Retinal pigment epithelial cell (primary cell): ENCODE results near the gene GSKIP.
A peak's percentile ranks its signal among the peaks of the same experiment; 100 is the strongest.

Experiments
- DNase-seq: peaks from one replicate; pipeline ENCODE4 v3.0.0-alpha.2; 2010; ENCODE audit warnings: low read depth
- H3K4me3 ChIP-seq: 2 replicates; pipeline ENCODE4 v1.5.1; 2011; ENCODE audit warnings: mild to moderate bottlenecking, low read length, control low read depth, moderate library complexity
- TF ChIP-seq, protein P1 (sequence below): conservative IDR thresholded peaks from 2 replicates; pipeline ENCODE4 v1.5.1; 2011; ENCODE audit warnings: low read depth, low read length, control low read depth, inconsistent platforms

The GSKIP gene

GRCh38 chr14:96390965-96391292 is 27.6 kb downstream of the GSKIP start:
- TF ChIP-seq, protein P1, sequence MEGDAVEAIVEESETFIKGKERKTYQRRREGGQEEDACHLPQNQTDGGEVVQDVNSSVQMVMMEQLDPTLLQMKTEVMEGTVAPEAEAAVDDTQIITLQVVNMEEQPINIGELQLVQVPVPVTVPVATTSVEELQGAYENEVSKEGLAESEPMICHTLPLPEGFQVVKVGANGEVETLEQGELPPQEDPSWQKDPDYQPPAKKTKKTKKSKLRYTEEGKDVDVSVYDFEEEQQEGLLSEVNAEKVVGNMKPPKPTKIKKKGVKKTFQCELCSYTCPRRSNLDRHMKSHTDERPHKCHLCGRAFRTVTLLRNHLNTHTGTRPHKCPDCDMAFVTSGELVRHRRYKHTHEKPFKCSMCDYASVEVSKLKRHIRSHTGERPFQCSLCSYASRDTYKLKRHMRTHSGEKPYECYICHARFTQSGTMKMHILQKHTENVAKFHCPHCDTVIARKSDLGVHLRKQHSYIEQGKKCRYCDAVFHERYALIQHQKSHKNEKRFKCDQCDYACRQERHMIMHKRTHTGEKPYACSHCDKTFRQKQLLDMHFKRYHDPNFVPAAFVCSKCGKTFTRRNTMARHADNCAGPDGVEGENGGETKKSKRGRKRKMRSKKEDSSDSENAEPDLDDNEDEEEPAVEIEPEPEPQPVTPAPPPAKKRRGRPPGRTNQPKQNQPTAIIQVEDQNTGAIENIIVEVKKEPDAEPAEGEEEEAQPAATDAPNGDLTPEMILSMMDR, result no peak

GRCh38 chr14:96391293-96392118 is 28.2 kb downstream of the GSKIP start:
- peak overlapping the region; percentile 67 for H3K4me3 ChIP-seq
- peak; percentile 79 for DNase-seq
- TF ChIP-seq, protein P1, result no peak

More at GRCh38 chr14:96390965-96391292, 27.6 kb downstream of the GSKIP start:
- peak; percentile 7 for DNase-seq
- peak overlapping the region; percentile 45 for H3K4me3 ChIP-seq

DNA sequence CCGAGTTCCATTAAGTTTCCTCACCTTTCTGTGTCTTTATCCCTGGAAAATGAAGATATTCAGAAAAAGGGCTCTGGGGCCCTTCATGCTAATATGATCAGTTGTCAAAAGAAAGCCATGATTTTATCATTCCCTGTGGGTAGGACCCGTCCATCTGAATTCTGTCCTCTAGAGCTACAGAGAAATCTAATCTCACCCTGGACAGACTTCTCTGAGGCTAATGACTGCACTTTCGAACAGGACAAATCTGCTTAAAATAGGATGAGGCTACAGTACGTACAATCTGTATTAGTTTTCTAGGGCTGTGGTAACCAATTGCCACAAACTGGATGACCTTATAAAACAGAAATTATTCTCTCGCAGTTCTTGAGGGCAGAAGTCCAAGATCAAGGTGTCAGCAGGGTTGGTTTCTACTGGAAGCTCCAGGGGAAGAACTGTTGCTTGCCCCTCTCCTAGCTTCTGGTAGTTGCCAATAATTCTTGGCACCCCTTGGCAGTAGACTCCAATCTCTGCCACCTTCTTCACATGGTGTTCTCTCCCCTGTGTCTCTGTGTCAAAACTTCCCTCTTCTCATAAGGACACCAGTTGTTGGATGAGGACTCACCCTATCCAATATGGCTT is 29.9 kb downstream of the GSKIP start:
- DNase-seq, result no peak
- TF ChIP-seq, protein P1, result no peak
- peak overlapping the region; percentile 67 for H3K4me3 ChIP-seq

DNA sequence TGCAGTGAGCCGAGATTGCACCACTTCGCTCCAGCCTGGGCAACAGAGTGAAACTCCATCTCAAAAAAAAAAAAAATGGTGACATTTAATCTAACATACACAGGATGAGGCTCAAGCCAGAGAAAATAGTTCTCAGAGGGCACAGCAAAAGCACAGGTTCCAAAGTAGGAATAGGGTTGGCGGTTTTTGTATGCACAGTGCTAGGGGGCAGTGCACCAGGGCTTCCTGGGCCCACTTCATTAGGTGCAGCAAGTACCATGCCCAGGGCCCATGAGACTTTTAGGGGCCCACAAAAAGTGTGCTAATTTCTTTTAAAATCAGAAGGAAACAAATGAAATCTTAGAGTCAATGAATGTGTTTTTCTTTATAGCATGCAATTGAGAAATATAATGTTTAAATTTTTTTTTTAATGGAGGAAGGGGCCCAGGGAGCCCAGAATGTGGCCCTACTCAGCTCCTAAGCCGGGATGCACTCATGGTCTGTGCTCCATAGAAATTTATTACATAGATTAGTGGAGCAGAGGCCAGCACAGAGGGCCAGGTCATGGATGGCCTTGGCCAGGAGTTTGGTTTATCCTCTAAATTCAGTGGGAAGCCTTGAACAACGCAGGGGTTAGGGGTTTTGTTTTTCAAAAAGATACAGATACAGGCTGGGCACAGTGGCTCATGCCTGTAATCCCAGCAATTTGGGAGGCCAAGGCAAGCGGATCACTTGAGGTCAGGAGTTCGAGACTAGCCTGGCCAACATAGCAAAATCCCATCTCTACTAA is 30.9 kb downstream of the GSKIP start:
- no peak for DNase-seq
- no peak overlapping the region for H3K4me3 ChIP-seq
- TF ChIP-seq, protein P1, result no peak

DNA sequence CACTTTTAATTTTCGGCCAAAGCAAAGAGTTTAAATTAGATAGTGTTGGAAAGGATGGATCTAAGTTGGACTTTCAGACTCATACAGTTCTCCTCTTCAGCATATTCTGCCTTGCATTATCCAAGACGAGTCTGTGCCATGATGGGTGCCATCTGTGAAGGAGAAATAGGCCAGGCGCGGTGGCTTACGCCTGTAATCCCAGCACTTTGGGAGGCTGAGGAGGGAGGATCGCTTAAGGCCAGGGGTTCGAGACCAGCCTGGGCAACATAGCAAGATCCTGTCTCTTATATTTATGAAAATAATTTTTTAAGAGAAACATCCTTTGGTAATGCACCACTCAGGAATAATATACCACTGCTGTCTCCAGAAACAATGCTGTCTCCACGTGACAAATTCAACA is 35.1 kb downstream of the GSKIP start:
- H3K4me3 ChIP-seq, result no peak overlapping the region
- TF ChIP-seq, protein P1, result no peak
- DNase-seq, result no peak

GRCh38 chr14:96398921-96399320 is 35.6 kb downstream of the GSKIP start:
- H3K4me3 ChIP-seq, result no peak overlapping the region
- DNase-seq, result no peak
- TF ChIP-seq, protein P1, result no peak

DNA sequence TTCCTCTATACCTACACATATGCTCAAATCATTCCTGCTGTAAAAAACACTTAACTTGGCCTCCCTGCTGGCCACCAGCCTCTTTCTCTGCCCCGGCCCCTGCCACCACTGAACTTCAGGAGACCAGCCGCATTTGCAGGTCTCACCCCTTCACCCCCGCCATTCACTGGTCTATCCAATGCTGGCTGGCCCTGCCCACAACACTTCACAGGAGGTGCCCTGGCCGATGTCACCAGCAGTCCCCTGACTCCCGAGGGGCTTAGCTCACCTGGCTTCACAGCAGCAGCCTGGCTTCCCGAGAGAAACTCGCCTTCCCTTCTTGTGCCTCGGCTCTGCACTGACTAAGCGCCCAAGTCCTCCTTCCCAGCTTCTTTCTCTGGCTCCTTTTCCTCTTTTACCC is 36.1 kb downstream of the GSKIP start:
- DNase-seq, result no peak
- TF ChIP-seq, protein P1, result no peak
- no peak overlapping the region for H3K4me3 ChIP-seq
